K562 (cell line): ENCODE data around the gene ARF5. TPM values are rescaled to one million over a fixed set of nuclear protein-coding genes. Genes with fewer than 3 reads are reported as not detected.

Experiments used
- ATF3 ChIP-seq, 2 experiments: fragments of 450-650 bp in 1 of 2; sonication (generic) in 1 of 2; formaldehyde crosslinking in 1 of 2; IDR thresholded peaks in 1 of 2; conservative IDR thresholded peaks in 1 of 2; 2 replicates each; pipeline versions ENCODE4 v1.6.1 to v1.8.1; 2016 to 2023; ENCODE audit warnings: mild to moderate bottlenecking in 2 of 2, moderate library complexity in 2 of 2, inconsistent platforms in 1 of 2, missing genetic modification reagents in 1 of 2
- CBFA2T2 ChIP-seq: fragments of 450-650 bp; conservative IDR thresholded peaks from 2 replicates; pipeline ENCODE4 v1.6.1; 2017; ENCODE audit warnings: mild to moderate bottlenecking
- CBX1 ChIP-seq: sonication (generic); IDR thresholded peaks from 2 replicates; pipeline ENCODE4 v1.6.1; 2016; ENCODE audit warnings: antibody characterized with exemption, low read depth, mild to moderate bottlenecking
- ETV1 ChIP-seq: fragments of 450-650 bp; conservative IDR thresholded peaks from 2 replicates; pipeline ENCODE4 v1.6.1; 2016; ENCODE audit warnings: missing genetic modification characterization, control low read depth, low read depth, missing compliant biosample characterization
- FOXM1 ChIP-seq, 2 experiments: fragments of 450-650 bp in 1 of 2; sonication (generic) in 1 of 2; formaldehyde crosslinking in 1 of 2; IDR thresholded peaks; 2 replicates each; pipeline versions ENCODE4 v1.6.1 to v1.9.0; 2017 to 2022; ENCODE audit warnings: low read depth in 2 of 2, mild to moderate bottlenecking in 2 of 2, missing genetic modification reagents in 1 of 2, moderate library complexity in 1 of 2
- FOXP4 ChIP-seq: sonication (generic); formaldehyde crosslinking; IDR thresholded peaks from 2 replicates; pipeline ENCODE4 v1.8.0; 2022; ENCODE audit warnings: mild to moderate bottlenecking, missing genetic modification reagents, borderline replicate concordance
- HDGF ChIP-seq: fragments of 450-650 bp; IDR thresholded peaks from 2 replicates; pipeline ENCODE4 v1.6.1; 2016
- HLTF ChIP-seq: fragments of 450-650 bp; IDR thresholded peaks from 2 replicates; pipeline ENCODE4 v1.6.1; 2016
- MAFK ChIP-seq: IDR thresholded peaks from 2 replicates; pipeline ENCODE4 v1.6.1; 2011; ENCODE audit warnings: low read length, improper control_type of control experiment
- MLLT1 ChIP-seq, 2 experiments: fragments of 450-650 bp; IDR thresholded peaks; 2 replicates each; pipeline ENCODE4 v1.6.1; 2016
- MXD1 ChIP-seq: fragments of 250-450 bp; sonication (Bioruptor Pico); IDR thresholded peaks from 2 replicates; pipeline ENCODE4 v1.8.0; 2021; ENCODE audit warnings: borderline replicate concordance, mild to moderate bottlenecking, moderate library complexity; ENCODE audit not compliant: poor library complexity, severe bottlenecking
- NCOA6 ChIP-seq: fragments of 450-650 bp; IDR thresholded peaks from 2 replicates; pipeline ENCODE4 v1.6.1; 2017; ENCODE audit warnings: mild to moderate bottlenecking
- RFX1 ChIP-seq: fragments of 450-650 bp; IDR thresholded peaks from 2 replicates; pipeline ENCODE4 v1.6.1; 2016; ENCODE audit warnings: mild to moderate bottlenecking, moderate library complexity
- SMARCB1 ChIP-seq: IDR thresholded peaks from 2 replicates; pipeline ENCODE4 v1.6.1; 2011; ENCODE audit warnings: improper control_type of control experiment, low read depth; ENCODE audit not compliant: insufficient read length
- SRSF9 ChIP-seq: fragments of 200-400 bp; formaldehyde crosslinking; IDR thresholded peaks from 2 replicates; pipeline ENCODE4 v1.6.1; 2017; ENCODE audit warnings: low read depth, low read length, borderline replicate concordance
- TFAM ChIP-seq: fragments of 250-450 bp; sonication (Bioruptor Pico); conservative IDR thresholded peaks from 2 replicates; pipeline ENCODE4 v1.5.0; 2021; ENCODE audit warnings: mild to moderate bottlenecking, moderate library complexity
- ZBTB33 ChIP-seq: sonication (generic); formaldehyde crosslinking; IDR thresholded peaks from 2 replicates; pipeline ENCODE4 v1.8.1; 2023; ENCODE audit warnings: mild to moderate bottlenecking, missing genetic modification reagents
- ZBTB43 ChIP-seq: sonication (generic); formaldehyde crosslinking; IDR thresholded peaks from 2 replicates; pipeline ENCODE4 v1.8.0; 2023; ENCODE audit warnings: mild to moderate bottlenecking, missing genetic modification reagents
- ZNF12 ChIP-seq: sonication (generic); formaldehyde crosslinking; IDR thresholded peaks from 2 replicates; pipeline ENCODE4 v1.4.0; 2020; ENCODE audit warnings: mild to moderate bottlenecking, missing genetic modification reagents
- ZNF24 ChIP-seq: fragments of 450-650 bp; IDR thresholded peaks from 2 replicates; pipeline ENCODE4 v1.6.1; 2016
- ZNF79 ChIP-seq: fragments of 250-450 bp; sonication (Bioruptor Pico); IDR thresholded peaks from 2 replicates; pipeline ENCODE4 v1.4.0; 2020; ENCODE audit warnings: low read depth, mild to moderate bottlenecking, moderate library complexity
- polyA plus RNA-seq, 8 experiments: library from polyadenylated mRNA; depleted of rRNA in 4 of 8; stranded (reverse) in 5 of 8; unstranded in 3 of 8; fragments of >200 nt; fragmentation: Nextera tagmentation in 2 of 8; fragmentation: Illumina TruSeq in 1 of 8; extraction: Ambion mirVana in 2 of 8; extraction: Trizol in 1 of 8; gene quantifications; 2 replicates each; pipeline versions ENCODE4 v1.2.1 to v1.2.3, GENCODE V29; 2011 to 2014; ENCODE audit warnings: inconsistent platforms in 1 of 8, missing spikeins in 1 of 8
- total RNA-seq, 7 experiments: library from RNA; depleted of rRNA in 6 of 7; stranded (reverse); fragments of >200 nt in 6 of 7; fragmentation: Illumina TruSeq in 2 of 7; extraction: Trizol in 2 of 7; gene quantifications; 2 replicates each; pipeline versions ENCODE4 v1.2.1 to v1.2.3, GENCODE V29; 2011 to 2021; ENCODE audit warnings: low replicate concordance in 1 of 7

Gene ARF5
- total and polyA plus RNA-seq, 9 of the 15 experiments (the other 6 are each of a cell fraction or from before 2014, with no cell fraction given) = 8.1 to 290 (median 125) TPM

GRCh38 chr7:127587663-127588018, 570 bp upstream of the ARF5 start (continued):
- peak in 1 of 2 experiments; percentile 84; a peak in 1 of 4 replicates for TF ChIP-seq MLLT1 (IDR thresholded peaks at IDR 0.05)
- TF ChIP-seq ZBTB33 = peak; percentile 96
- no peak for TF ChIP-seq RFX1
- TF ChIP-seq HDGF = 0 out of 2 replicates have a peak, but pooled peaks have one; percentile 79
- TF ChIP-seq MXD1 (CRISPR knock-in tag) = no peak
- no peak for TF ChIP-seq ZNF24
- 0 out of 2 replicates have a peak, but pooled peaks have one; percentile 26 for TF ChIP-seq ZNF12 (CRISPR knock-in tag)
- TF ChIP-seq TFAM (CRISPR knock-in tag) = no peak
- 0 out of 2 replicates have a peak, but pooled peaks have one; percentile 43 for TF ChIP-seq FOXP4 (CRISPR knock-in tag)
- no peak for TF ChIP-seq SMARCB1
- no peak for TF ChIP-seq ATF3 (IDR thresholded peaks at IDR 0.05)
- no peak; the same call in 1 of the 2 replicates for TF ChIP-seq ATF3 (CRISPR knock-in tag; conservative IDR thresholded peaks at IDR 0.05)
- no peak for TF ChIP-seq ZNF79 (CRISPR knock-in tag)
- no peak for TF ChIP-seq SRSF9
- TF ChIP-seq FOXM1 (IDR thresholded peaks at IDR 0.05; ENCODE audit: low read depth) = no peak
- TF ChIP-seq FOXM1 (CRISPR knock-in tag; IDR thresholded peaks at IDR 0.05; ENCODE audit: low read depth) = peak; percentile 62; the same call in 1 of the 2 replicates
- no peak for TF ChIP-seq ETV1 (tag)
- TF ChIP-seq NCOA6 = no peak
- TF ChIP-seq CBX1 = no peak
- no peak for TF ChIP-seq CBFA2T2
- no peak for TF ChIP-seq MAFK
- TF ChIP-seq HLTF = 0 out of 2 replicates have a peak, but pooled peaks have one; percentile 64
- TF ChIP-seq ZBTB43 (CRISPR knock-in tag) = 0 out of 2 replicates have a peak, but pooled peaks have one; percentile 46
